ENCODE measurements around the gene FAM174C.

- TF ChIP-seq CTCF (IDR thresholded peaks at IDR 0.05) = no peak
- TF ChIP-seq POLR2A (IDR thresholded peaks at IDR 0.05) = no peak
These were observed 34.9 kb downstream of the FAM174C start for GRCh38 chr19:1309977-1310852.
